Neuronal stem cell (in vitro differentiated cells): Measurements from ENCODE around the gene GDPD3.

ENCODE experiments used
- DNase-seq: peaks from one replicate; pipeline ENCODE4 v3.0.0-alpha.2; 2013; ENCODE audit warnings: low spot score
- H2AFZ ChIP-seq: one replicate; pipeline ENCODE4 v1.6.1; 2013; ENCODE audit warnings: mild to moderate bottlenecking, low read length, inconsistent platforms
- H2AK5ac ChIP-seq: 2 replicates; pipeline ENCODE4 v1.6.1; 2013; ENCODE audit warnings: low read depth, mild to moderate bottlenecking, inconsistent platforms, low read length, moderate library complexity, mixed read lengths
- H2BK120ac ChIP-seq: 2 replicates; pipeline ENCODE4 v1.6.1; 2013; ENCODE audit warnings: low read depth, mild to moderate bottlenecking, inconsistent platforms, low read length, moderate library complexity, mixed read lengths
- H2BK12ac ChIP-seq: one replicate; pipeline ENCODE4 v1.6.1; 2013; ENCODE audit warnings: low read length, inconsistent platforms
- H2BK15ac ChIP-seq: 2 replicates; pipeline ENCODE4 v1.6.1; 2013; ENCODE audit warnings: mild to moderate bottlenecking, low read length, inconsistent platforms, mixed read lengths
- H2BK5ac ChIP-seq: one replicate; pipeline ENCODE4 v1.6.1; 2013; ENCODE audit warnings: inconsistent platforms, mild to moderate bottlenecking, low read length, moderate library complexity
- H3K14ac ChIP-seq: one replicate; pipeline ENCODE4 v1.6.1; 2013; ENCODE audit warnings: low read length, inconsistent platforms
- H3K18ac ChIP-seq: 2 replicates; pipeline ENCODE4 v1.6.1; 2013; ENCODE audit warnings: low read length, inconsistent platforms
- H3K23ac ChIP-seq: 2 replicates; pipeline ENCODE4 v1.6.1; 2013; ENCODE audit warnings: low read depth, mild to moderate bottlenecking, mixed read lengths, low read length, inconsistent platforms; ENCODE audit not compliant: poor library complexity
- H3K27ac ChIP-seq: replicated peaks from 3 replicates; pipeline ENCODE4 v1.5.1; 2013; ENCODE audit warnings: low read length, inconsistent platforms
- H3K27me3 ChIP-seq, 3 experiments: 2 replicates each; pipeline ENCODE4 v1.6.1; 2013; ENCODE audit warnings: low read length in 3 of 3, mild to moderate bottlenecking in 2 of 3, inconsistent platforms in 1 of 3, low read depth in 1 of 3, mixed read lengths in 1 of 3, moderate library complexity in 1 of 3; ENCODE audit not compliant: control insufficient read depth in 3 of 3, insufficient read depth in 3 of 3
- H3K36me3 ChIP-seq, 2 donors: replicated peaks in 1 of 2; 2 replicates each; pipeline ENCODE4 v1.6.1; 2013; ENCODE audit warnings: low read length in 2 of 2; ENCODE audit not compliant: control insufficient read depth in 2 of 2, insufficient read depth in 2 of 2
- H3K4ac ChIP-seq: 2 replicates; pipeline ENCODE4 v1.6.1; 2013; ENCODE audit warnings: inconsistent platforms, mild to moderate bottlenecking, low read length, moderate library complexity
- H3K4me1 ChIP-seq, 2 donors: 1 replicate in 1 of 2; 2 replicates in 1 of 2; pipeline ENCODE4 v1.6.1; 2013; ENCODE audit warnings: low read length in 2 of 2, low read depth in 1 of 2; ENCODE audit not compliant: control insufficient read depth in 2 of 2, insufficient read depth in 1 of 2
- H3K4me2 ChIP-seq: one replicate; pipeline ENCODE4 v1.6.1; 2013; ENCODE audit warnings: mild to moderate bottlenecking, low read length, inconsistent platforms; ENCODE audit not compliant: insufficient read depth, poor library complexity, severe bottlenecking
- H3K4me3 ChIP-seq, 2 donors: 2 replicates each; pipeline ENCODE4 v1.5.1; 2013; ENCODE audit warnings: low read length in 2 of 2, mild to moderate bottlenecking in 2 of 2, inconsistent platforms in 1 of 2, moderate library complexity in 1 of 2
- H3K79me1 ChIP-seq: one replicate; pipeline ENCODE4 v1.6.1; 2013; ENCODE audit warnings: low read depth, mild to moderate bottlenecking, inconsistent platforms, low read length, moderate library complexity
- H3K9ac ChIP-seq: one replicate; pipeline ENCODE4 v1.6.1; 2013; ENCODE audit warnings: mild to moderate bottlenecking, low read depth, low read length, inconsistent platforms; ENCODE audit not compliant: poor library complexity
- H3K9me3 ChIP-seq, 2 donors: replicated peaks in 1 of 2; 2 replicates each; pipeline versions ENCODE3 to v1.6.1; 2013; ENCODE audit warnings: low read length in 2 of 2, mild to moderate bottlenecking in 2 of 2, inconsistent platforms in 1 of 2, low read depth in 1 of 2, mixed read lengths in 1 of 2, moderate library complexity in 1 of 2; ENCODE audit not compliant: control insufficient read depth in 2 of 2, insufficient read depth in 1 of 2
- H4K8ac ChIP-seq: one replicate; pipeline ENCODE4 v1.6.1; 2013; ENCODE audit warnings: low read depth, mild to moderate bottlenecking, inconsistent platforms, low read length, moderate library complexity
- H4K91ac ChIP-seq: one replicate; pipeline ENCODE4 v1.6.1; 2013; ENCODE audit warnings: low read length, low read depth, mild to moderate bottlenecking, inconsistent platforms; ENCODE audit not compliant: poor library complexity
- WGBS, 2 donors: extraction: QIAGEN DNeasy Blood & Tissue Kit; methylation state at CpG; one replicate each; pipeline ENCODE4 v1.1.7; 2013; ENCODE audit warnings: missing lambda C conversion rate in 2 of 2, mixed read lengths in 1 of 2; ENCODE audit not compliant: insufficient read length in 2 of 2, insufficient replicate concordance in 1 of 2; ENCODE audit errors: extremely low coverage in 2 of 2; 5-methylcytosine and 5-hydroxymethylcytosine counted together

GDPD3 gene

GRCh38 chr16:30151091-30151490, 37.8 kb upstream of the GDPD3 start:
- no peak for DNase-seq
- Histone ChIP-seq H2AK5ac (no peak overlapping the region), H3K14ac (no peak overlapping the region), H2BK12ac (no peak overlapping the region), H3K27me3 (no peaks in the 10 kb centered on the region), H2AFZ (no peak overlapping the region), H3K4me2 (no peak overlapping the region), H3K4me3 (no peak overlapping the region), H2BK5ac (no peak overlapping the region), H3K27ac (no peak overlapping the region), H3K79me1 (no peaks in the 10 kb centered on the region), H4K8ac (no peak overlapping the region), H3K9me3 (no peaks in the 10 kb centered on the region), H3K18ac (no peak overlapping the region), H3K4me1 (no peaks in the 10 kb centered on the region), H3K9ac (no peak overlapping the region), H3K36me3 (no peaks in the 10 kb centered on the region), H3K4ac (no peak overlapping the region), H2BK15ac (no peak overlapping the region), H4K91ac (no peak overlapping the region), H2BK120ac (no peak overlapping the region), H3K23ac (no peak overlapping the region)
- WGBS, 2 donors = no CpG with 5 or more reads among the region's 7 CpGs

- no CpG with 5 or more reads among the region's 5 CpGs for WGBS, 2 donors
- H4K91ac ChIP-seq = no peak overlapping the region
- no peak for DNase-seq
- no peaks in the 10 kb centered on the region for H3K79me1 ChIP-seq
- no peaks in the 10 kb centered on the region for H3K36me3 ChIP-seq
- no peak overlapping the region for H2BK5ac ChIP-seq
- H2AK5ac ChIP-seq = no peak overlapping the region
- no peaks in the 10 kb centered on the region for H3K27me3 ChIP-seq
- no peak overlapping the region for H3K4ac ChIP-seq
- H2BK120ac ChIP-seq = no peak overlapping the region
- no peak overlapping the region for H2AFZ ChIP-seq
- no peak overlapping the region for H3K18ac ChIP-seq
- H4K8ac ChIP-seq = no peak overlapping the region
- H3K14ac ChIP-seq = no peak overlapping the region
- no peak overlapping the region for H3K23ac ChIP-seq
- H3K27ac ChIP-seq = no peak overlapping the region
- H2BK15ac ChIP-seq = no peak overlapping the region
- no peak overlapping the region for H3K9ac ChIP-seq
- no peak overlapping the region for H3K4me3 ChIP-seq
- no peaks in the 10 kb centered on the region for H3K4me1 ChIP-seq
- H3K4me2 ChIP-seq = no peak overlapping the region
- H2BK12ac ChIP-seq = no peak overlapping the region
- no peaks in the 10 kb centered on the region for H3K9me3 ChIP-seq
Observed at GRCh38 chr16:30149250-30149930, 36.1 kb upstream of the GDPD3 start.

DNA sequence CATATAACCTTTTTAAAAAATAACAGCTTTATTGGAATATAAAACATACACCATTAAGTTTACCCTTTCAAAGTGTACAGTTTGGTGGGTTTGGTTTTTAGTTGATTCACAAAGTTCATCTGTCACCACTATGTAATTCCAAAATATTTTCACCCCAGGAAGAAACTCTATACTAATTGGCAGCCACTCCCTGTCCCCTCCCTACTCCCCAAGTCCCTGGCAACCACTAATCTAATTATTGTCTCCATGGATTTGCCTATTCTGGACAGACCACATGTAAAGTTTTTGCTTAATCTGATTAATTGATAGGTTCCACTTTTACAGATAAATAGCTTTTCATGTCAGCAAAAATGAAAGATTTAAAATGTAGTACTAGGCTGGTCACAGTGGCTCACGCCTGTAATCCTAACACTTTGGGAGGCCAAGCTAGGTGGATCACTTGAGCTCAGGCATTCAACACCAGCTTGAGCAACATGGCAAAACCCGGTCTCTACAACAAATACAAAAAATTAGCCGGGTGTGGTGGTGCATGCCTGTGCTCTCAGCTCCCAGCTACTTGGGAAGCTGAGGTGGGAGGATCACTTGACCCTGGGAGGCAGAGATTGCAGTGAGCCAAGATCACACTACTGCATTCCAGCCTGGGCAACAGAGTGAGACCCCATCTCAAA, 34.6 kb upstream of the GDPD3 start:
- no peak overlapping the region for H2BK5ac ChIP-seq

DNA sequence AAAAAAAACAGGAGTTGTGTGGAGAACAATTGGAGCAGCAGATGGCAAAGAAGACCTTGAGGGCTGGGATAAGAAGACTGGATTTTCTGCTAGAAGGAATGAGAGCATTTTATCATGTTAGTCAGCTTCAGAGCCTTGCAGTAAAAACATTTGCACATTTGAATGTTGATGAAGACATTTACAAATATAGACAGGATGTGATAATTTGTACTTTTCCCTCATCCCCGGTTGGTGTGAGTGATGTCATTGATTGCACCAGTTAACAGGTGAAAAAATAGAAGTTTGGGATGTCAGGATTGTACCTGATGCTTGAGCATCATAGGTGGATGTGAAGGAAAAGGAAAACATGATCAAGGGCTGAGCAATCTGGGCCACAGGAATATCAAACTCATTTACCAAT, 32.3 kb upstream of the GDPD3 start:
- Histone ChIP-seq H3K14ac (no peak overlapping the region), H2BK12ac (no peak overlapping the region), H2BK120ac (no peak overlapping the region), H4K91ac (no peak overlapping the region), H3K18ac (no peak overlapping the region), H2AFZ (no peak overlapping the region), H3K4me3 (no peak overlapping the region), H3K9ac (no peak overlapping the region), H3K4ac (no peak overlapping the region), H3K9me3 (no peaks in the 10 kb centered on the region), H3K27me3 (no peaks in the 10 kb centered on the region), H2AK5ac (no peak overlapping the region), H4K8ac (no peak overlapping the region), H3K4me2 (no peak overlapping the region), H3K36me3 (no peaks in the 10 kb centered on the region), H2BK15ac (no peak overlapping the region), H3K23ac (no peak overlapping the region), H3K79me1 (no peaks in the 10 kb centered on the region), H3K27ac (no peak overlapping the region), H3K4me1 (no peaks in the 10 kb centered on the region), H2BK5ac (no peak overlapping the region)
- DNase-seq = no peak
- no CpG with 5 or more reads among the region's 1 CpG for WGBS, 2 donors

More for the DNA sequence above, 34.6 kb upstream of the GDPD3 start:
- H2BK12ac ChIP-seq = no peak overlapping the region
- no peak overlapping the region for H2BK15ac ChIP-seq
- no peak overlapping the region for H3K14ac ChIP-seq
- no peak overlapping the region for H3K18ac ChIP-seq
- H3K4ac ChIP-seq = no peak overlapping the region
- no peak overlapping the region for H4K8ac ChIP-seq
- H3K4me2 ChIP-seq = no peak overlapping the region
- H3K9me3 ChIP-seq = no peaks in the 10 kb centered on the region
- DNase-seq = no peak
- H2AK5ac ChIP-seq = no peak overlapping the region
- H3K4me3 ChIP-seq = no peak overlapping the region
- no peak overlapping the region for H2AFZ ChIP-seq
- H4K91ac ChIP-seq = no peak overlapping the region
- H3K4me1 ChIP-seq = no peaks in the 10 kb centered on the region
- no peaks in the 10 kb centered on the region for H3K36me3 ChIP-seq
- H3K9ac ChIP-seq = no peak overlapping the region
- H3K23ac ChIP-seq = no peak overlapping the region
- no CpG with 5 or more reads among the region's 3 CpGs for WGBS, 2 donors
- no peak overlapping the region for H3K27ac ChIP-seq
- no peaks in the 10 kb centered on the region for H3K79me1 ChIP-seq
- no peaks in the 10 kb centered on the region for H3K27me3 ChIP-seq
- no peak overlapping the region for H2BK120ac ChIP-seq
